IMR-90 (cell line): Measurements from ENCODE around the gene EPHB1. TPM values are rescaled to one million over a fixed set of nuclear protein-coding genes. Genes with fewer than 3 reads are reported as not detected.

Experiments
- ATAC-seq: fragments of 200-7000 bp; cut with Tn5 transposase; 2 replicates; pipeline ENCODE4 v1.9.1; 2020; ENCODE audit warnings: low read depth, mild to moderate bottlenecking, moderate library complexity
- BruUV-seq: library from RNA; stranded (reverse); fragments of 400-500 nt; replicated peaks from 2 replicates; lab custom pipeline; 2021; lab: Mats Ljungman, UMichigan
- CTCF ChIA-PET: fragments of 300-600 bp; formaldehyde crosslinking; extraction: SDS; loops from one replicate; lab custom pipeline; 2021; ENCODE audit warnings: antibody characterized with exemption; lab: Yijun Ruan, JAX
- POLR2A ChIA-PET: fragments of 300-600 bp; sonication (Branson Sonifier 250); formaldehyde crosslinking; loops from one replicate; lab custom pipeline; 2022; ENCODE audit warnings: antibody characterized with exemption; ENCODE audit not compliant: unreplicated experiment; lab: Charles Lee
- DNase-seq: peaks from one replicate; pipeline ENCODE4 v3.0.0; 2013
- H2AFZ ChIP-seq: replicated peaks from 2 replicates; pipeline ENCODE3; 2013; ENCODE audit warnings: low read length, mild to moderate bottlenecking; ENCODE audit not compliant: poor library complexity
- H2AK5ac ChIP-seq: 2 replicates; pipeline ENCODE4 v1.6.1; 2013; ENCODE audit warnings: low read depth, low read length, inconsistent platforms
- H2AK9ac ChIP-seq: replicated peaks from 2 replicates; pipeline ENCODE3; 2013; ENCODE audit warnings: mild to moderate bottlenecking, low read depth, low read length, moderate library complexity; ENCODE audit not compliant: poor library complexity
- H2BK120ac ChIP-seq: 2 replicates; pipeline ENCODE4 v1.6.1; 2013; ENCODE audit warnings: low read depth, low read length, inconsistent platforms
- H2BK15ac ChIP-seq: 3 replicates; pipeline ENCODE4 v1.6.1; 2013; ENCODE audit warnings: low read depth, low read length, inconsistent platforms
- H2BK20ac ChIP-seq: 2 replicates; pipeline ENCODE4 v1.6.1; 2013; ENCODE audit warnings: low read depth, mild to moderate bottlenecking, inconsistent platforms, low read length, moderate library complexity
- H2BK5ac ChIP-seq: 2 replicates; pipeline ENCODE4 v1.6.1; 2013; ENCODE audit warnings: mild to moderate bottlenecking, low read depth, low read length, inconsistent platforms; ENCODE audit not compliant: poor library complexity, severe bottlenecking
- H3K14ac ChIP-seq: replicated peaks from 2 replicates; pipeline ENCODE4 v1.6.1; 2013; ENCODE audit warnings: low read depth, low read length, inconsistent platforms
- H3K18ac ChIP-seq: 2 replicates; pipeline ENCODE4 v1.6.1; 2013; ENCODE audit warnings: low read depth, low read length, control low read depth
- H3K23ac ChIP-seq: 2 replicates; pipeline ENCODE4 v1.6.1; 2013; ENCODE audit warnings: low read depth, low read length, inconsistent platforms
- H3K27ac ChIP-seq: 2 replicates; pipeline ENCODE4 v1.5.1; 2013; ENCODE audit warnings: mild to moderate bottlenecking, control low read depth, low read length; ENCODE audit not compliant: insufficient read depth
- H3K27me3 ChIP-seq: 2 replicates; pipeline ENCODE4 v1.6.1; 2013; ENCODE audit warnings: low read length; ENCODE audit not compliant: control insufficient read depth, insufficient read depth
- H3K36me3 ChIP-seq: 2 replicates; pipeline ENCODE4 v1.6.1; 2013; ENCODE audit warnings: low read length, mixed read lengths; ENCODE audit not compliant: control insufficient read depth, insufficient read depth
- H3K4ac ChIP-seq: 2 replicates; pipeline ENCODE4 v1.6.1; 2013; ENCODE audit warnings: low read depth, low read length, inconsistent platforms
- H3K4me1 ChIP-seq: 2 replicates; pipeline ENCODE4 v1.6.1; 2013; ENCODE audit warnings: low read length, mixed read lengths; ENCODE audit not compliant: control insufficient read depth, insufficient read depth
- H3K4me2 ChIP-seq: 2 replicates; pipeline ENCODE4 v1.6.1; 2013; ENCODE audit warnings: low read depth, mild to moderate bottlenecking, control low read depth, low read length, moderate library complexity
- H3K4me3 ChIP-seq: 2 replicates; pipeline ENCODE4 v1.5.1; 2013; ENCODE audit warnings: low read depth, mild to moderate bottlenecking, control low read depth, low read length, moderate library complexity; ENCODE audit not compliant: insufficient read depth
- H3K56ac ChIP-seq: 2 replicates; pipeline ENCODE4 v1.6.1; 2013; ENCODE audit warnings: low read length, inconsistent platforms; ENCODE audit not compliant: insufficient read depth; ENCODE audit errors: extremely low read depth
- H3K79me1 ChIP-seq, 2 experiments: 2 replicates each; pipeline ENCODE4 v1.6.1; 2013; ENCODE audit warnings: low read length in 2 of 2, inconsistent platforms in 1 of 2, low read depth in 1 of 2
- H3K9ac ChIP-seq: 2 replicates; pipeline ENCODE4 v1.6.1; 2013; ENCODE audit warnings: low read depth, low read length, control low read depth
- H3K9me1 ChIP-seq: 2 replicates; pipeline ENCODE4 v1.6.1; 2013; ENCODE audit warnings: low read length, inconsistent platforms; ENCODE audit not compliant: insufficient read depth
- H3K9me3 ChIP-seq: 2 replicates; pipeline ENCODE4 v1.6.1; 2013; ENCODE audit warnings: low read length; ENCODE audit not compliant: control insufficient read depth, insufficient read depth
- H4K20me1 ChIP-seq: 2 replicates; pipeline ENCODE4 v1.6.1; 2013; ENCODE audit warnings: low read length, inconsistent platforms; ENCODE audit not compliant: insufficient read depth
- H4K5ac ChIP-seq: 2 replicates; pipeline ENCODE4 v1.6.1; 2013; ENCODE audit warnings: mild to moderate bottlenecking, low read depth, low read length, control low read depth
- H4K8ac ChIP-seq, 2 experiments: 2 replicates each; pipeline ENCODE4 v1.6.1; 2013; ENCODE audit warnings: low read depth in 2 of 2, low read length in 2 of 2, control low read depth in 1 of 2, inconsistent platforms in 1 of 2
- H4K91ac ChIP-seq: 2 replicates; pipeline ENCODE4 v1.6.1; 2013; ENCODE audit warnings: low read depth, low read length, inconsistent platforms; ENCODE audit not compliant: insufficient read depth
- BHLHE40 ChIP-seq: fragments of 150-350 bp; IDR thresholded peaks from 2 replicates; pipeline ENCODE4 v1.6.1; 2016; ENCODE audit warnings: mild to moderate bottlenecking, low read depth, low read length
- CEBPB ChIP-seq: IDR thresholded peaks from 2 replicates; pipeline ENCODE4 v1.6.1; 2012; ENCODE audit warnings: low read depth, low read length, improper control_type of control experiment
- CHD1 ChIP-seq: IDR thresholded peaks from 2 replicates; pipeline ENCODE4 v1.6.1; 2012; ENCODE audit warnings: low read depth, low read length, improper control_type of control experiment
- CTCF ChIP-seq: conservative IDR thresholded peaks from 2 replicates; pipeline ENCODE4 v1.5.1; 2012; ENCODE audit warnings: mild to moderate bottlenecking, low read depth, low read length, improper control_type of control experiment
- FOS ChIP-seq: fragments of 150-350 bp; IDR thresholded peaks from 2 replicates; pipeline ENCODE4 v1.6.1; 2016; ENCODE audit warnings: low read depth, low read length
- MAFK ChIP-seq: IDR thresholded peaks from 2 replicates; pipeline ENCODE4 v1.6.1; 2012; ENCODE audit warnings: low read depth, low read length, improper control_type of control experiment
- MAZ ChIP-seq: IDR thresholded peaks from 2 replicates; pipeline ENCODE4 v1.6.1; 2012; ENCODE audit warnings: low read depth, mild to moderate bottlenecking, low read length, improper control_type of control experiment, moderate library complexity, borderline replicate concordance
- MXI1 ChIP-seq: IDR thresholded peaks from 2 replicates; pipeline ENCODE4 v1.6.1; 2012; ENCODE audit warnings: low read depth, mild to moderate bottlenecking, low read length, moderate library complexity, borderline replicate concordance
- NFE2L2 ChIP-seq: fragments of 150-350 bp; IDR thresholded peaks from 2 replicates; pipeline ENCODE4 v1.6.1; 2016; ENCODE audit warnings: low read depth, mild to moderate bottlenecking, low read length
- POLR2A ChIP-seq: IDR thresholded peaks from 2 replicates; pipeline ENCODE4 v1.6.1; 2012; ENCODE audit warnings: mild to moderate bottlenecking, low read depth, low read length
- RAD21 ChIP-seq: IDR thresholded peaks from 2 replicates; pipeline ENCODE4 v1.6.1; 2012; ENCODE audit warnings: low read length, improper control_type of control experiment
- RCOR1 ChIP-seq: IDR thresholded peaks from 2 replicates; pipeline ENCODE4 v1.6.1; 2012; ENCODE audit warnings: mild to moderate bottlenecking, low read length, improper control_type of control experiment; ENCODE audit not compliant: insufficient replicate concordance
- RFX5 ChIP-seq: IDR thresholded peaks from 2 replicates; pipeline ENCODE4 v1.8.0; 2012; ENCODE audit warnings: low read depth, mild to moderate bottlenecking, low read length, moderate library complexity
- SMC3 ChIP-seq: fragments of 150-350 bp; IDR thresholded peaks from 2 replicates; pipeline ENCODE4 v1.6.1; 2016; ENCODE audit warnings: low read depth, mild to moderate bottlenecking, antibody characterized with exemption, low read length, moderate library complexity
- WGBS, 2 experiments: methylation state at CpG; one replicate each; pipeline versions ENCODE4 v1.1.5 to v1.1.7; 2013; ENCODE audit warnings: missing lambda C conversion rate in 2 of 2; ENCODE audit not compliant: insufficient read length in 1 of 2; ENCODE audit errors: extremely low coverage in 2 of 2; 5-methylcytosine and 5-hydroxymethylcytosine counted together
- dilution Hi-C: fragments of 300-500 bp; cut with HindIII; formaldehyde crosslinking; loops from one replicate; pipeline ENCODE4 v1.14.3; 2018; ENCODE audit warnings: low sequenced_read_pairs; ENCODE audit not compliant: unreplicated experiment
- in situ Hi-C: fragments of 300-500 bp; cut with MboI; formaldehyde crosslinking; loops from 3 replicates; pipeline ENCODE4 v1.14.3; 2019; ENCODE audit warnings: low sequenced_read_pairs, inconsistent platforms, mixed read lengths
- intact Hi-C: fragments of 100-400 bp; cut with micrococcal nuclease; formaldehyde crosslinking; loops from 2 replicates; pipeline ENCODE4 v1.10.0; 2022
- polyA plus RNA-seq, 3 experiments: library from polyadenylated mRNA; depleted of rRNA; stranded (reverse); fragments of >200 nt; gene quantifications; 2 replicates each; pipeline ENCODE4 v1.2.3, GENCODE V29; 2012; ENCODE audit warnings: low replicate concordance in 1 of 3
- total RNA-seq: library from RNA; depleted of rRNA; stranded (reverse); fragments of >200 nt; gene quantifications from 2 replicates; pipeline ENCODE4 v1.2.3, GENCODE V29; 2012
- TF ChIP-seq, protein P1 (sequence below): fragments of 150-350 bp; IDR thresholded peaks from 2 replicates; pipeline ENCODE4 v1.6.1; 2017; ENCODE audit warnings: mild to moderate bottlenecking, antibody characterized with exemption, low read length, low read depth
- TF ChIP-seq, protein P2 (sequence below): fragments of 150-350 bp; IDR thresholded peaks from 2 replicates; pipeline ENCODE4 v1.6.1; 2016; ENCODE audit warnings: low read depth, mild to moderate bottlenecking, low read length, moderate library complexity, borderline replicate concordance

Gene EPHB1
- total and polyA plus RNA-seq, 2 of the 4 experiments (the other 2 are of a cell fraction), result 0.17 to 0.36 TPM

- POLR2A ChIA-PET, result no interaction called here
- Histone ChIP-seq H3K9me3 (no peaks in the 10 kb centered on the region), H3K4ac (no peak overlapping the region)
Measured at GRCh38 chr3:134895181-134895580, 100.1 kb downstream of the EPHB1 start.

More at GRCh38 chr3:134895181-134895580, 100.1 kb downstream of the EPHB1 start:
- Histone ChIP-seq H4K20me1 (no peaks in the 10 kb centered on the region), H3K4me1 (no peaks in the 10 kb centered on the region), H3K27ac (no peak overlapping the region), H2AK9ac (no peak overlapping the region), H3K56ac (no peak overlapping the region), H2BK15ac (no peak overlapping the region), H3K79me1 (no peaks in the 10 kb centered on the region), H3K4me2 (no peak overlapping the region), H3K23ac (no peak overlapping the region), H3K9me1 (no peaks in the 10 kb centered on the region), H2BK120ac (no peak overlapping the region), H3K9ac (no peak overlapping the region), H3K27me3 (no peaks in the 10 kb centered on the region), H3K4me3 (no peak overlapping the region), H4K91ac (no peak overlapping the region), H3K36me3 (no peaks in the 10 kb centered on the region), H4K8ac (no peak overlapping the region), H2BK5ac (no peak overlapping the region), H2AFZ (no peak overlapping the region), H2AK5ac (no peak overlapping the region), H4K5ac (no peak overlapping the region), H2BK20ac (no peak overlapping the region), H3K14ac (no peak overlapping the region), H3K18ac (no peak overlapping the region)
- in situ Hi-C loops (no loop called here), intact Hi-C loops (no loop called here), dilution Hi-C loops (no loop called here)
- TF ChIP-seq POLR2A, result no peak
- TF ChIP-seq MAFK, result no peak
- no peak for TF ChIP-seq MAZ
- TF ChIP-seq, protein P1, sequence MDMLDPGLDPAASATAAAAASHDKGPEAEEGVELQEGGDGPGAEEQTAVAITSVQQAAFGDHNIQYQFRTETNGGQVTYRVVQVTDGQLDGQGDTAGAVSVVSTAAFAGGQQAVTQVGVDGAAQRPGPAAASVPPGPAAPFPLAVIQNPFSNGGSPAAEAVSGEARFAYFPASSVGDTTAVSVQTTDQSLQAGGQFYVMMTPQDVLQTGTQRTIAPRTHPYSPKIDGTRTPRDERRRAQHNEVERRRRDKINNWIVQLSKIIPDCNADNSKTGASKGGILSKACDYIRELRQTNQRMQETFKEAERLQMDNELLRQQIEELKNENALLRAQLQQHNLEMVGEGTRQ, result no peak
- no peak for TF ChIP-seq SMC3
- no peak for TF ChIP-seq MXI1
- TF ChIP-seq RCOR1, result no peak
- TF ChIP-seq CHD1, result no peak
- no peak for TF ChIP-seq BHLHE40
- no peak for TF ChIP-seq NFE2L2
- no peak for TF ChIP-seq CTCF
- TF ChIP-seq, protein P2, sequence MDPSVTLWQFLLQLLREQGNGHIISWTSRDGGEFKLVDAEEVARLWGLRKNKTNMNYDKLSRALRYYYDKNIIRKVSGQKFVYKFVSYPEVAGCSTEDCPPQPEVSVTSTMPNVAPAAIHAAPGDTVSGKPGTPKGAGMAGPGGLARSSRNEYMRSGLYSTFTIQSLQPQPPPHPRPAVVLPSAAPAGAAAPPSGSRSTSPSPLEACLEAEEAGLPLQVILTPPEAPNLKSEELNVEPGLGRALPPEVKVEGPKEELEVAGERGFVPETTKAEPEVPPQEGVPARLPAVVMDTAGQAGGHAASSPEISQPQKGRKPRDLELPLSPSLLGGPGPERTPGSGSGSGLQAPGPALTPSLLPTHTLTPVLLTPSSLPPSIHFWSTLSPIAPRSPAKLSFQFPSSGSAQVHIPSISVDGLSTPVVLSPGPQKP, result no peak
- TF ChIP-seq RFX5, result no peak
- no peak for TF ChIP-seq CEBPB
- TF ChIP-seq RAD21, result no peak
- no peak for TF ChIP-seq FOS
- ATAC-seq, result no peak
- no TSS peak for BruUV-seq
- no peak for DNase-seq
- no CpG with 5 or more reads among the region's 2 CpGs for WGBS, 2 experiments
- CTCF ChIA-PET, result no interaction called here
